ENCODE results near the gene COL12A1. TPM values are rescaled to one million over a fixed set of nuclear protein-coding genes. Genes with fewer than 3 reads are reported as not detected.

The COL12A1 gene
- total and polyA plus RNA-seq, 8 donors: 23.1 to 74.3 (median 31.5) TPM

DNA sequence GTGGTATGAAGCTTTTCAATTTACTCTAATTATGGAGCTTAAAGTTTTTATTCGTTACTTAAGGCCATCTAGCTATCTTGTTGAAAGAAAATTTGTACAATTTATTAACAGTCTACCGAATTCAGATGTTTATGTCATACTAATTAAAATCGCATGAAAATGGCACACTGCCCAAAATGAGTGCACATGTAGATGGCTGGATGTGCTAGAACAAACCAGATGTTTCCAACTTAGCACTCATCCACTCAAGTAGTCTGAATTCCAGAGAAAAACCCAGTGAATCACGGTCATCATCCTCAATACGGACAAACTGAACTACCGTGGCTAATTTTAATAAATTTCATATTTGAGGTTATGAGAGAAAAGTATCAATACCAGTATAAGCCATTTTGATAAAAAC lies 70.4 kb downstream of the COL12A1 start:
- Histone ChIP-seq H3K27ac (no peak overlapping the region), H3K4me3 (no peak overlapping the region), H3K27me3 (no peaks in the 10 kb centered on the region), H3K36me3 (no peaks in the 10 kb centered on the region), H3K4me1 (no peaks in the 10 kb centered on the region), H3K9me3 (no peaks in the 10 kb centered on the region)
- DNase-seq (no peak), ATAC-seq (no peak)
- intact Hi-C loops (cut with DNase I): no loop called here
- TF ChIP-seq, protein P1, sequence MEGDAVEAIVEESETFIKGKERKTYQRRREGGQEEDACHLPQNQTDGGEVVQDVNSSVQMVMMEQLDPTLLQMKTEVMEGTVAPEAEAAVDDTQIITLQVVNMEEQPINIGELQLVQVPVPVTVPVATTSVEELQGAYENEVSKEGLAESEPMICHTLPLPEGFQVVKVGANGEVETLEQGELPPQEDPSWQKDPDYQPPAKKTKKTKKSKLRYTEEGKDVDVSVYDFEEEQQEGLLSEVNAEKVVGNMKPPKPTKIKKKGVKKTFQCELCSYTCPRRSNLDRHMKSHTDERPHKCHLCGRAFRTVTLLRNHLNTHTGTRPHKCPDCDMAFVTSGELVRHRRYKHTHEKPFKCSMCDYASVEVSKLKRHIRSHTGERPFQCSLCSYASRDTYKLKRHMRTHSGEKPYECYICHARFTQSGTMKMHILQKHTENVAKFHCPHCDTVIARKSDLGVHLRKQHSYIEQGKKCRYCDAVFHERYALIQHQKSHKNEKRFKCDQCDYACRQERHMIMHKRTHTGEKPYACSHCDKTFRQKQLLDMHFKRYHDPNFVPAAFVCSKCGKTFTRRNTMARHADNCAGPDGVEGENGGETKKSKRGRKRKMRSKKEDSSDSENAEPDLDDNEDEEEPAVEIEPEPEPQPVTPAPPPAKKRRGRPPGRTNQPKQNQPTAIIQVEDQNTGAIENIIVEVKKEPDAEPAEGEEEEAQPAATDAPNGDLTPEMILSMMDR (IDR thresholded peaks at IDR 0.05): no peak

- intact Hi-C loops (cut with DNase I): no loop called here
- Histone ChIP-seq H3K27me3 (no peaks in the 10 kb centered on the region), H3K9me3 (no peaks in the 10 kb centered on the region), H3K27ac (no peak overlapping the region), H3K36me3 (no peaks in the 10 kb centered on the region), H3K4me3 (no peak overlapping the region), H3K4me1 (no peaks in the 10 kb centered on the region)
- ATAC-seq (no peak), DNase-seq (no peak)
- TF ChIP-seq, protein P1 (IDR thresholded peaks at IDR 0.05): no peak
Observed at GRCh38 chr6:75130784-75131183, 75.1 kb downstream of the COL12A1 start.

DNA sequence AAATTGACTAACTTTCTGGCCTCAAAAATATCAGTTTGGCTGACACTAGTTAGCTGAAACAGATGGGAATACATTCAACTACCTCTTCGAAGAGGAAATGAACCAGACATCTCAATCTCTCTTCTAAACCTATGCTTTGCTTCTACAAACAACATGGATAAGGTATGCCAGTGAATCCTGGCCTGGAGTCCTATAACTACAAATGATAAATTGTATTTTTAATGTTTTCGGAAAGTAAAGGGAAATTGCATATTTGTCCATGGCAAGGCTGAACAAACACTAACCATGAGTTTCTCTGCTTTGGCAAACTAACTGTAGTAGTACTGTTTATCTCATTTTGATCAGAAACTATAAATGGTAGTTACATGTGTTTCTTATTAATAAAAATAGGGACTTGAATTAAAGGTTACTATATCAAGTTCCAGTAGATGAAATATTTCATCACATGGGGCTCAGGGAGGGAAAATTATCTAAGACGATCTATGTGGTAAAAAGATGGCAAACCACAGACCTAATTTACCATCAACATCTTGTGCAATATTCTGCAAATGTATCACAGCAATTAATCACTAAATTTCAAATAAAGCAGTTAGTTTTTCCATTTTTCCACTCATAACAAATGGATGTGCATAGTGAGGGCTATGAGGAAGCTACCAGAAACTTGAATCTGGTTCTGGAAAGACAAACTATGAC lies 76.8 kb downstream of the COL12A1 start:
- Histone ChIP-seq H3K9me3 (no peaks in the 10 kb centered on the region), H3K4me1 (no peaks in the 10 kb centered on the region), H3K36me3 (no peaks in the 10 kb centered on the region), H3K27ac (no peak overlapping the region), H3K27me3 (no peaks in the 10 kb centered on the region), H3K4me3 (no peak overlapping the region)
- no peak for ATAC-seq
- intact Hi-C loops (cut with DNase I): no loop called here
- no peak for DNase-seq
- TF ChIP-seq, protein P1 (IDR thresholded peaks at IDR 0.05): no peak

GRCh38 chr6:75126518-75126917 lies 79.3 kb downstream of the COL12A1 start:
- Histone ChIP-seq H3K27me3 (no peaks in the 10 kb centered on the region), H3K9me3 (no peaks in the 10 kb centered on the region), H3K27ac (no peak overlapping the region), H3K36me3 (no peaks in the 10 kb centered on the region), H3K4me1 (no peaks in the 10 kb centered on the region), H3K4me3 (no peak overlapping the region)
- no peak for ATAC-seq
- no peak for DNase-seq
- TF ChIP-seq, protein P1 (IDR thresholded peaks at IDR 0.05): no peak
- intact Hi-C loops (cut with DNase I): no loop called here

- Histone ChIP-seq H3K4me1 (no peaks in the 10 kb centered on the region), H3K9me3 (no peaks in the 10 kb centered on the region), H3K27ac (no peak overlapping the region), H3K36me3 (no peaks in the 10 kb centered on the region), H3K4me3 (no peak overlapping the region), H3K27me3 (no peaks in the 10 kb centered on the region)
- TF ChIP-seq, protein P1 (IDR thresholded peaks at IDR 0.05): no peak
- intact Hi-C loops (cut with DNase I): no loop called here
- DNase-seq: no peak
- ATAC-seq: no peak
Observed at GRCh38 chr6:75124983-75125382, 80.9 kb downstream of the COL12A1 start.

All from left lung (tissue), 10 donors.